HepG2 (cell line): ENCODE data around the gene SEBOX. TPM values are rescaled to one million over a fixed set of nuclear protein-coding genes. Genes with fewer than 3 reads are reported as not detected.

Experiments
- ARHGAP35 ChIP-seq: sonication (generic); formaldehyde crosslinking; IDR thresholded peaks from 2 replicates; pipeline ENCODE4 v1.9.0; 2022; ENCODE audit warnings: mild to moderate bottlenecking, inconsistent platforms, moderate library complexity, missing genetic modification reagents, borderline replicate concordance
- E2F5 ChIP-seq: sonication (generic); formaldehyde crosslinking; conservative IDR thresholded peaks from 2 replicates; pipeline ENCODE4 v1.4.0; 2020; ENCODE audit warnings: missing genetic modification reagents
- HDAC1 ChIP-seq: sonication (generic); formaldehyde crosslinking; IDR thresholded peaks from 2 replicates; pipeline ENCODE4 v1.5.1; 2020; ENCODE audit warnings: mild to moderate bottlenecking, missing genetic modification reagents
- HOMEZ ChIP-seq: IDR thresholded peaks from 2 replicates; pipeline ENCODE4 v1.6.1; 2016; ENCODE audit warnings: low read depth
- HOXA3 ChIP-seq: sonication (generic); formaldehyde crosslinking; IDR thresholded peaks from 2 replicates; pipeline ENCODE4 v1.5.0; 2020; ENCODE audit warnings: missing genetic modification reagents
- IRX3 ChIP-seq: sonication (generic); formaldehyde crosslinking; IDR thresholded peaks from 2 replicates; pipeline ENCODE4 v1.8.1; 2023; ENCODE audit warnings: mild to moderate bottlenecking, low read depth, missing genetic modification reagents, borderline replicate concordance
- LCORL ChIP-seq, 2 experiments: fragments of 450-650 bp in 1 of 2; sonication (generic) in 1 of 2; formaldehyde crosslinking in 1 of 2; IDR thresholded peaks; 2 replicates each; pipeline versions ENCODE4 v1.5.0 to v1.6.1; 2017 to 2020; ENCODE audit warnings: antibody characterized with exemption in 1 of 2, missing genetic modification reagents in 1 of 2
- NFE2L2 ChIP-seq: fragments of 150-350 bp; IDR thresholded peaks from 2 replicates; pipeline ENCODE4 v1.6.1; 2014; ENCODE audit warnings: low read length
- NONO ChIP-seq, 2 experiments: fragments of 450-650 bp in 1 of 2; sonication (generic) in 1 of 2; formaldehyde crosslinking in 1 of 2; IDR thresholded peaks in 1 of 2; conservative IDR thresholded peaks in 1 of 2; 2 replicates each; pipeline versions ENCODE4 v1.6.1 to v1.8.0; 2017 to 2022; ENCODE audit warnings: mild to moderate bottlenecking in 1 of 2, missing genetic modification reagents in 1 of 2, moderate library complexity in 1 of 2
- NPAS2 ChIP-seq: sonication (generic); formaldehyde crosslinking; IDR thresholded peaks from 2 replicates; pipeline ENCODE4 v1.8.0; 2022; ENCODE audit warnings: mild to moderate bottlenecking, missing genetic modification reagents, borderline replicate concordance
- POLR2A ChIP-seq, 2 experiments: IDR thresholded peaks; 2 replicates each; pipeline ENCODE4 v1.6.1; 2011; ENCODE audit warnings: low read depth in 2 of 2, low read length in 2 of 2, mild to moderate bottlenecking in 1 of 2, moderate library complexity in 1 of 2; ENCODE audit not compliant: insufficient read depth in 1 of 2
- SKIL ChIP-seq: sonication (generic); formaldehyde crosslinking; IDR thresholded peaks from 2 replicates; pipeline ENCODE4 v1.8.0; 2022; ENCODE audit warnings: missing genetic modification reagents, mild to moderate bottlenecking, moderate library complexity, borderline replicate concordance
- SMARCC2 ChIP-seq: fragments of 450-650 bp; IDR thresholded peaks from 2 replicates; pipeline ENCODE4 v1.6.1; 2017; ENCODE audit warnings: antibody characterized with exemption, mild to moderate bottlenecking
- ZBTB21 ChIP-seq: sonication (generic); formaldehyde crosslinking; IDR thresholded peaks from 2 replicates; pipeline ENCODE4 v1.4.0; 2020; ENCODE audit warnings: missing genetic modification reagents
- ZBTB7A ChIP-seq: sonication (generic); formaldehyde crosslinking; IDR thresholded peaks from 2 replicates; pipeline ENCODE4 v1.8.0; 2022; ENCODE audit warnings: mild to moderate bottlenecking, missing genetic modification reagents
- ZC3H4 ChIP-seq: sonication (generic); formaldehyde crosslinking; IDR thresholded peaks from 2 replicates; pipeline ENCODE4 v1.4.0; 2020; ENCODE audit warnings: missing genetic modification reagents, borderline replicate concordance
- ZNF10 ChIP-seq: sonication (generic); formaldehyde crosslinking; IDR thresholded peaks from 2 replicates; pipeline ENCODE4 v1.4.0; 2020; ENCODE audit warnings: mild to moderate bottlenecking, low read depth, missing genetic modification reagents, borderline replicate concordance
- ZNF432 ChIP-seq: sonication (generic); formaldehyde crosslinking; IDR thresholded peaks from 2 replicates; pipeline ENCODE4 v1.5.0; 2020; ENCODE audit warnings: missing genetic modification reagents, mild to moderate bottlenecking, borderline replicate concordance
- ZNF567 ChIP-seq: sonication (generic); formaldehyde crosslinking; IDR thresholded peaks from 2 replicates; pipeline ENCODE4 v1.8.1; 2023; ENCODE audit warnings: mild to moderate bottlenecking, missing genetic modification reagents, borderline replicate concordance
- ZNF629 ChIP-seq: sonication (generic); formaldehyde crosslinking; conservative IDR thresholded peaks from 2 replicates; pipeline ENCODE4 v1.5.0; 2020; ENCODE audit warnings: missing genetic modification reagents
- polyA plus RNA-seq, 8 experiments: library from polyadenylated mRNA; depleted of rRNA in 3 of 8; stranded (reverse) in 7 of 8; unstranded in 1 of 8; fragments of >200 nt; fragmentation: Illumina TruSeq in 4 of 8; extraction: Trizol in 4 of 8; gene quantifications; 2 replicates each; pipeline versions ENCODE4 v1.2.1 to v1.2.3, GENCODE V29; 2011 to 2016; ENCODE audit warnings: low read depth in 4 of 8, missing spikeins in 1 of 8, mixed read lengths in 1 of 8; ENCODE audit not compliant: insufficient read depth in 1 of 8
- total RNA-seq, 5 experiments: library from RNA; depleted of rRNA; stranded (reverse); fragments of >200 nt; fragmentation: Illumina TruSeq; extraction: Trizol; gene quantifications; 2 replicates each; pipeline ENCODE4 v1.2.3, GENCODE V29; 2016; ENCODE audit warnings: low read depth in 1 of 5
- TF ChIP-seq, protein P1 (sequence below): sonication (generic); formaldehyde crosslinking; IDR thresholded peaks from 2 replicates; pipeline ENCODE4 v1.5.1; 2020; ENCODE audit warnings: mild to moderate bottlenecking, missing genetic modification reagents

Gene SEBOX
- total and polyA plus RNA-seq, 2 of the 13 experiments (the other 11 are each of a cell fraction or from before 2014, with no cell fraction given), result not detected

GRCh38 chr17:28335959-28336871, 28.8 kb downstream of the SEBOX start (continued):
- TF ChIP-seq SKIL (CRISPR knock-in tag) (no peak), LCORL (IDR thresholded peaks at IDR 0.05) (no peak), LCORL (CRISPR knock-in tag; IDR thresholded peaks at IDR 0.05) (0 out of 2 replicates have a peak, but pooled peaks have one; percentile 9), E2F5 (CRISPR knock-in tag) (no peak), ARHGAP35 (CRISPR knock-in tag) (no peak), HDAC1 (no peak), NPAS2 (CRISPR knock-in tag) (no peak), ZNF10 (CRISPR knock-in tag) (no peak), POLR2A (IDR thresholded peaks at IDR 0.05; ENCODE audit: insufficient read depth in 1 of 2, low read depth in 2 of 2, low read length in 2 of 2) (peak in 1 of 2 experiments; percentile 45; a peak in 1 of 4 replicates), ZC3H4 (no peak), IRX3 (CRISPR knock-in tag) (0 out of 2 replicates have a peak, but pooled peaks have one; percentile 18), ZNF629 (CRISPR knock-in tag) (no peak), ZBTB21 (CRISPR knock-in tag) (peak; percentile 67; the same call in 1 of the 2 replicates), HOXA3 (CRISPR knock-in tag) (0 out of 2 replicates have a peak, but pooled peaks have one; percentile 20), ZNF567 (CRISPR knock-in tag) (no peak), ZBTB7A (CRISPR knock-in tag) (0 out of 2 replicates have a peak, but pooled peaks have one; percentile 11), NONO (IDR thresholded peaks at IDR 0.05) (no peak), NONO (CRISPR knock-in tag; conservative IDR thresholded peaks at IDR 0.05) (no peak), NFE2L2 (no peak), HOMEZ (CRISPR knock-in tag) (no peak), ZNF432 (no peak), SMARCC2 (no peak)
- TF ChIP-seq, protein P1, sequence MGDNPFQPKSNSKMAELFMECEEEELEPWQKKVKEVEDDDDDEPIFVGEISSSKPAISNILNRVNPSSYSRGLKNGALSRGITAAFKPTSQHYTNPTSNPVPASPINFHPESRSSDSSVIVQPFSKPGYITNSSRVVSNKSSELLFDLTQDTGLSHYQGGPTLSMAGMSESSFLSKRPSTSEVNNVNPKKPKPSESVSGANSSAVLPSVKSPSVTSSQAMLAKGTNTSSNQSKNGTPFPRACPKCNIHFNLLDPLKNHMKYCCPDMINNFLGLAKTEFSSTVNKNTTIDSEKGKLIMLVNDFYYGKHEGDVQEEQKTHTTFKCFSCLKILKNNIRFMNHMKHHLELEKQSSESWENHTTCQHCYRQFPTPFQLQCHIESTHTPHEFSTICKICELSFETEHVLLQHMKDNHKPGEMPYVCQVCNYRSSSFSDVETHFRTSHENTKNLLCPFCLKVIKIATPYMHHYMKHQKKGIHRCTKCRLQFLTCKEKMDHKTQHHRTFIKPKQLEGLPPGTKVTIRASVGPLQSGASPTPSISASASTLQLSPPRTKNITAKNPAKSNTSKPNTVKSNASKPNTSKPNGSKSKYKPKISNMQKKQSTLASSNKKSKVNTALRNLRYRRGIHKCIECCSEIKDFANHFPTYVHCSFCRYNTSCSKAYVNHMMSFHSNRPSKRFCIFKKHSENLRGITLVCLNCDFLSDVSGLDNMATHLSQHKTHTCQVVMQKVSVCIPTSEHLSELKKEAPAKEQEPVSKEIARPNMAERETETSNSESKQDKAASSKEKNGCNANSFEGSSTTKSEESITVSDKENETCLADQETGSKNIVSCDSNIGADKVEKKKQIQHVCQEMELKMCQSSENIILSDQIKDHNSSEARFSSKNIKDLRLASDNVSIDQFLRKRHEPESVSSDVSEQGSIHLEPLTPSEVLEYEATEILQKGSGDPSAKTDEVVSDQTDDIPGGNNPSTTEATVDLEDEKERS (CRISPR knock-in tag), result 0 out of 2 replicates have a peak, but pooled peaks have one; percentile 36
